ENCODE data around the gene LRP1B. TPM values are rescaled to one million over a fixed set of nuclear protein-coding genes. Genes with fewer than 3 reads are reported as not detected.

Gene LRP1B
- total and polyA plus RNA-seq, 2 donors (not counting 1 experiment from before 2014, with no cell fraction given), result under 0.01 to 0.01 TPM

GRCh38 chr2:141899740-141900139 is 231.1 kb downstream of the LRP1B start:
- Histone ChIP-seq H3K9me3 (ENCODE audit: control insufficient read depth, insufficient read depth, low read depth, low read length) (no peaks in the 10 kb centered on the region), H3K27me3 (ENCODE audit: control insufficient read depth, insufficient read depth, low read length) (no peaks in the 10 kb centered on the region), H3K27ac (ENCODE audit: insufficient read depth, low read length) (no peak overlapping the region), H3K4me3 (replicated peaks in 1 of 4; ENCODE audit: control extremely low read depth in 1 of 4, insufficient read depth in 1 of 4, low read depth in 3 of 4, low read length in 4 of 4) (no peak overlapping the region), H3K79me2 (ENCODE audit: control insufficient read depth, insufficient read depth, low read length) (no peaks in the 10 kb centered on the region), H3K4me2 (ENCODE audit: extremely low read depth, insufficient read depth, low read length) (no peak overlapping the region), H2AFZ (ENCODE audit: low read length) (no peak overlapping the region), H3K4me1 (ENCODE audit: control insufficient read depth, extremely low read depth, insufficient read depth, low read length) (no peaks in the 10 kb centered on the region), H3K36me3 (ENCODE audit: control insufficient read depth, insufficient read depth, low read length) (no peaks in the 10 kb centered on the region), H3K9ac (ENCODE audit: insufficient read depth, low read length) (no peak overlapping the region), H4K20me1 (ENCODE audit: control insufficient read depth, extremely low read depth, insufficient read depth, low read length) (no peaks in the 10 kb centered on the region)
- DNase-seq (ENCODE audit: low read depth in 2 of 2), result no peak
- TF ChIP-seq EZH2 (IDR thresholded peaks at IDR 0.05; ENCODE audit: low read length, missing control alignments) (no peak), CTCF (conservative IDR thresholded peaks at IDR 0.05 in 1 of 2, IDR thresholded peaks at IDR 0.05 in 1 of 2; ENCODE audit: low read depth in 1 of 2, low read length in 2 of 2) (no peak)

- Histone ChIP-seq H3K9me3 (ENCODE audit: control insufficient read depth, insufficient read depth, low read depth, low read length) (no peaks in the 10 kb centered on the region), H3K4me1 (ENCODE audit: control insufficient read depth, extremely low read depth, insufficient read depth, low read length) (no peaks in the 10 kb centered on the region), H3K79me2 (ENCODE audit: control insufficient read depth, insufficient read depth, low read length) (no peaks in the 10 kb centered on the region), H2AFZ (ENCODE audit: low read length) (no peak overlapping the region), H3K27ac (ENCODE audit: insufficient read depth, low read length) (no peak overlapping the region), H3K9ac (ENCODE audit: insufficient read depth, low read length) (no peak overlapping the region), H3K4me3 (replicated peaks in 1 of 4; ENCODE audit: control extremely low read depth in 1 of 4, insufficient read depth in 1 of 4, low read depth in 3 of 4, low read length in 4 of 4) (no peak overlapping the region), H3K27me3 (ENCODE audit: control insufficient read depth, insufficient read depth, low read length) (no peaks in the 10 kb centered on the region), H3K36me3 (ENCODE audit: control insufficient read depth, insufficient read depth, low read length) (no peaks in the 10 kb centered on the region), H3K4me2 (ENCODE audit: extremely low read depth, insufficient read depth, low read length) (no peak overlapping the region), H4K20me1 (ENCODE audit: control insufficient read depth, extremely low read depth, insufficient read depth, low read length) (no peaks in the 10 kb centered on the region)
- TF ChIP-seq CTCF (conservative IDR thresholded peaks at IDR 0.05 in 1 of 2, IDR thresholded peaks at IDR 0.05 in 1 of 2; ENCODE audit: low read depth in 1 of 2, low read length in 2 of 2), result no peak
- no peak for TF ChIP-seq EZH2 (IDR thresholded peaks at IDR 0.05; ENCODE audit: low read length, missing control alignments)
- DNase-seq (ENCODE audit: low read depth in 2 of 2), result no peak
These were observed 241.0 kb downstream of the LRP1B start for GRCh38 chr2:141889788-141890187.

DNA sequence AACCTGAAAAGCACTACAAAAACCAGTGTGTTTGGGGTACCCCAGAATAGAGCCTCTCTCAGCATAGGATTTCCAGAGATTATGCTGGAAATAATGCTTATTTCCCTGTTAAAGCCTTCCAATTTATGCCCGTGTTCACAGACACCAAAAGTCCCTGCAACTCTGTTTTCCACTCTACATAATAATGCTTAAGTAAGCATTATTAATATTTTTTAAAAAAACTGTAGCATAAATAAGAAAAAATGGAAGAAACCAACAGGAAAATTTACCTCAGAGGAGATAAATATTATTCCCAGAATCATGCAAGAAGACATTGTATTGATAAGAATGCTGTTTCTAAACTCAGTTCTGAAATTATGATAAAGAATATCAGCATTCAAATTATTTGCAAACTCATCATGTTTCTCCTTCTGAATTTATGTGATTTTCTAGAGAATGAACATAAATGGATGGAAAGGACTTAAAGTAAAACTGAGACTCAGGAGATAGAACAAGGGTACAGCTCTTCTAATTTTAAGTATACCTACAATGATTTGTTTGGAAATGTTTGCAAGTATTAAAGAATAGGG is 241.7 kb downstream of the LRP1B start:
- Histone ChIP-seq H3K36me3 (ENCODE audit: control insufficient read depth, insufficient read depth, low read length) (no peaks in the 10 kb centered on the region), H3K9ac (ENCODE audit: insufficient read depth, low read length) (no peak overlapping the region), H3K4me1 (ENCODE audit: control insufficient read depth, extremely low read depth, insufficient read depth, low read length) (no peaks in the 10 kb centered on the region), H3K4me3 (replicated peaks in 1 of 4; ENCODE audit: control extremely low read depth in 1 of 4, insufficient read depth in 1 of 4, low read depth in 3 of 4, low read length in 4 of 4) (no peak overlapping the region), H4K20me1 (ENCODE audit: control insufficient read depth, extremely low read depth, insufficient read depth, low read length) (no peaks in the 10 kb centered on the region), H3K27me3 (ENCODE audit: control insufficient read depth, insufficient read depth, low read length) (no peaks in the 10 kb centered on the region), H3K79me2 (ENCODE audit: control insufficient read depth, insufficient read depth, low read length) (no peaks in the 10 kb centered on the region), H2AFZ (ENCODE audit: low read length) (no peak overlapping the region), H3K4me2 (ENCODE audit: extremely low read depth, insufficient read depth, low read length) (no peak overlapping the region), H3K9me3 (ENCODE audit: control insufficient read depth, insufficient read depth, low read depth, low read length) (no peaks in the 10 kb centered on the region), H3K27ac (ENCODE audit: insufficient read depth, low read length) (no peak overlapping the region)
- TF ChIP-seq CTCF (conservative IDR thresholded peaks at IDR 0.05 in 1 of 2, IDR thresholded peaks at IDR 0.05 in 1 of 2; ENCODE audit: low read depth in 1 of 2, low read length in 2 of 2), result no peak
- no peak for TF ChIP-seq EZH2 (IDR thresholded peaks at IDR 0.05; ENCODE audit: low read length, missing control alignments)
- DNase-seq (ENCODE audit: low read depth in 2 of 2), result no peak

Data from fibroblast of lung (primary cell).